ENCODE results near the gene C11orf16.
"Not testable (repeated sequence)": the region's sequence is repeated elsewhere in the genome, so short reads cannot be mapped to it uniquely, and the experiment has no call there.

The C11orf16 gene

GRCh38 chr11:8956860-8957259 is 24.1 kb upstream of the C11orf16 start:
- ATAC-seq (replicated peaks) (no peak), DNase-seq (no peak)
- no peaks in the 10 kb centered on the region for H3K27me3 Mint-ChIP-seq
- H3K4me3 Mint-ChIP-seq, result no peak overlapping the region
- peak overlapping the region; percentile 42 to 87 for H3K27ac Mint-ChIP-seq
- peaks cover 10% of the 10 kb centered on the region in 2 donors for H3K4me1 Mint-ChIP-seq (ENCODE audit: low read depth in 2 of 2)
- H3K9me3 Mint-ChIP-seq, result no peaks in the 10 kb centered on the region
- peaks cover 42% of the 10 kb centered on the region for H3K36me3 Mint-ChIP-seq (ENCODE audit: insufficient read depth)

- Mint-ChIP-seq H3K27me3 (no peaks in the 10 kb centered on the region), H3K9me3 (no peaks in the 10 kb centered on the region), H3K4me1 (ENCODE audit: low read depth in 2 of 2) (no peaks in the 10 kb centered on the region), H3K36me3 (ENCODE audit: insufficient read depth) (peaks cover 51% of the 10 kb centered on the region), H3K27ac (no peak overlapping the region), H3K4me3 (no peak overlapping the region)
- DNase-seq (no peak), ATAC-seq (replicated peaks) (no peak)
Measured at GRCh38 chr11:8948886-8949285, 16.1 kb upstream of the C11orf16 start.

DNA sequence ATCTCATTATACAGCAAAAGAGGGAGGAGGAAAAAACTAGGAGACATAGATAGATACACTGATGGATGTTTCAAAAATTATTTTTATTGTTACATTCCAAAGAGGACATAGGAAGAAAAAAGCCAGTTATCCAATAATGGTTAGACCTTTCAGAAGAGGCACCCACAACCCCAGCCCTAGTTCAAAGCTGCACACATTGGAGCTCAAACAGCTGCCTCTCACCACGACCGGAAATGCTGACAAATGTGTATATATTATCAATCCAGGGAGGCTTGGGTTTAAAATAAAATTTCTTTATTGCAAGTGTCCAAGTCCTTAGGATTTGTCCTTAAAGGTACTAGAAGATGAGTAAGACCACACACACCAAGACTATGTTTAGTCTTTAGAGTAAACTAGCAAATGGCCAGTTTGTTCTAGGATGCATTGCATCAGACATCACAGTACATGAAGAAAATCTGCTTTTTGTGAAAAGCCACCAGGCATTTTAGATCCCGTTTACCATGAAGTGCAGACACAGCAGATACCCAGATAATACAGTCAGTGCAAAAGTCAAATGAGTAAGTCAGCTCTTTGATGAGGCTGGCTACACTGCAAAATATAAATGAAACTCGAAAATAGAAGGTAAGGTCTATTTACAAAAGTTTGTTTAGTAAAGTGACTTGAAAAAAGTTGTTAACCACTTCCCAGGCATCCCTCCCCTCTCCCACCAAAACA is 14.6 kb upstream of the C11orf16 start:
- ATAC-seq (replicated peaks), result no peak
- Mint-ChIP-seq H3K4me3 (no peak overlapping the region), H3K27me3 (no peaks in the 10 kb centered on the region), H3K36me3 (ENCODE audit: insufficient read depth) (peaks cover 45% of the 10 kb centered on the region), H3K9me3 (no peaks in the 10 kb centered on the region), H3K4me1 (ENCODE audit: low read depth in 2 of 2) (no peaks in the 10 kb centered on the region), H3K27ac (peak overlapping the region in 1 of 2 donors; percentile 15)
- DNase-seq, result no peak

DNA sequence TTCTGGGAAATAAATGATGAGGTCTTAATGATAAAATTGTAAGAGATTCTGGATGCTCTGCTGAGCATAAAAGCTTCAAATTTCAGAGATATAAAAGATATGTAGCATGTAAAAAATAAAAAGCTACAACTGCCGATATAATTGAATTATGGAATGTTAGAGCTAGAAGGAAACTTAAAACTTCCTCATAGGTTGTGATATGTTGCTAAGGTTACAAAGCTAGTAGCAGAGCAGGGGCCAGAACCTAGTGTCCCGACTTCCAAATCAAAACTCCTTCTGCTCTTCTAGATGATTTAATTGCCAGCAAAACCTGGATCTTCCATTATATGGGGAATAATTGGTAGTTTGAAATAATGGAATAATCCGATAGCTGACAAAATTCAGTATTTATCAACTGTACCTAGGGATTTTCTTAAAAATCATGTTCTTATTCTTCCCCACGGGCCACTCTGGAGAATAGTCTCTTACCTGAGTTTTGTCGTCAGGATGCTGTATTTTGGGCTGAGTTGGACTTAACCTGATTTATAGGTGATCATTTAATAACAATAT is 9.8 kb upstream of the C11orf16 start, which contains the start of gene ASCL3:
TSS of gene ASCL3 (minus strand) at position 499 of the 549 bp plus-strand sequence. CDS start 4,855 bp downstream, outside the sequence.
- ATAC-seq (replicated peaks) (no peak), DNase-seq (no peak)
- Mint-ChIP-seq H3K9me3 (no peaks in the 10 kb centered on the region), H3K4me1 (ENCODE audit: low read depth in 2 of 2) (no peaks in the 10 kb centered on the region), H3K36me3 (ENCODE audit: insufficient read depth) (peaks cover 8% of the 10 kb centered on the region), H3K27ac (no peak within 1 kb of the TSS), H3K4me3 (no peak within 1 kb of the TSS), H3K27me3 (peaks cover 18 to 27% of the 10 kb centered on the region in 2 donors)

DNA sequence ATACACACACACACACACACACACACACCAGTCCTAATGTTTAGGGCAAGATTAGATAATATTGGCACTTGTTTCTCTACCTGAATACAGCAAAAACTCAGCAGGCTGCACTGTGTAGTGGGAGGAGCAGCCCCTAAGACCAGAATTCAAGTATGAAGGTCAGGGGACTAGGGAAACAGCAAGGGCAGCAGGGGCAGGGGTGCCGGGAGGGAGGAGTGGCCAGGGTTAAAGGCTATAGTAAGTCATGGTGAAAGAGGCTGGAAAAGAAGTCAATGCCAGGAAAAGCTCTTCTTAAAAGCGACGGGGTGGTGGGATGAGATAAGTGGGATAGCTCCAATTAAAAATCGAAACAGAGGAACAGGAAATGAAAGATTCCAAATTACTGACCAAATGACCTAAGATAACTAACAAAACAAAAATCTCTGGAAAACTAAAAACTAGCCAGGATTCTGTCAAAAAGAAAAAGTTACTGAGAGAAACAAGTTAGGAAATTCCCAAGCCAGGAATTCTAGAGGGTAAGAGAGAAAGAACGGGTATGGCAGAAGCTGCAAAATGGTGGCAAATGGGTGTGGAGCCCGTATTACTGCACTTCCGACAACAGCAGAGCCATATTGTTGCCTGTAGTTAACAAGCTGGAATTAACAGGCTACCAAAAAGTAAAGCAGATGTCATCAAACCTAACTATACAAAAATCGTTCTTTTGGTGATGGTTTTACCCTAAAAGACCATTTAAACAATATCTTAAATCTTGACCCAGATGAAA is 8.8 kb upstream of the C11orf16 start:
- no peaks in the 10 kb centered on the region for H3K36me3 Mint-ChIP-seq (ENCODE audit: insufficient read depth)
- H3K9me3 Mint-ChIP-seq, result no peaks in the 10 kb centered on the region
- H3K27me3 Mint-ChIP-seq, result peaks cover 18 to 27% of the 10 kb centered on the region in 2 donors
- DNase-seq (no peak), ATAC-seq (replicated peaks) (no peak)
- H3K4me1 Mint-ChIP-seq (ENCODE audit: low read depth in 2 of 2), result peaks cover 0 to 3% of the 10 kb centered on the region in 2 donors
- H3K4me3 Mint-ChIP-seq, result no peak overlapping the region
- no peak overlapping the region for H3K27ac Mint-ChIP-seq

GRCh38 chr11:8937659-8938058 is 4.9 kb upstream of the C11orf16 start:
- peaks cover 18 to 29% of the 10 kb centered on the region in 2 donors for H3K27me3 Mint-ChIP-seq
- peaks cover 0 to 3% of the 10 kb centered on the region in 2 donors for H3K4me1 Mint-ChIP-seq (ENCODE audit: low read depth in 2 of 2)
- DNase-seq (no peak), ATAC-seq (replicated peaks) (no peak)
- no peaks in the 10 kb centered on the region for H3K9me3 Mint-ChIP-seq
- no peak overlapping the region for H3K27ac Mint-ChIP-seq
- H3K4me3 Mint-ChIP-seq, result no peak overlapping the region
- no peaks in the 10 kb centered on the region for H3K36me3 Mint-ChIP-seq (ENCODE audit: insufficient read depth)

DNA sequence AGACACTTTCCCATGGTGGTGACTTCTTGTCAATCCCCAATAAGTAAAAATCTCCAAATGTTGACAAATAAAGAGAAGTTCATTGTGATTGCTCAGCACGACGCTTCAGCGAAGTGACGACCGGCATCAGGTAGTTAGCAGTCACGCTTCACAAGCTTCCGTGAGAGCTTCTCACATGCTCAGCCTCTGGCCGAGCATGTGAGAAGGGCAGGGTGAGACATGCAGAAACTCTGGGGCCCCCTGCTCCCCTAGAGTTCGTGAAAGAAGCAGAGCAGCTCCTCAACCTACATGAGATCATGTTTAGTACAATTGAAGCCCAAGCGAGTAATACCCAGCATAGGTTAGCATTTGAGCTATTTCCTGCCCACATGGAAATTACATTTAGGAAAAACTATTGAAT is 4.4 kb upstream of the C11orf16 start:
- Mint-ChIP-seq H3K4me1 (ENCODE audit: low read depth in 2 of 2) (peaks cover 0 to 3% of the 10 kb centered on the region in 2 donors), H3K27ac (peak overlapping the region in 1 of 2 donors; percentile 2), H3K27me3 (peaks cover 18 to 34% of the 10 kb centered on the region in 2 donors), H3K36me3 (ENCODE audit: insufficient read depth) (no peaks in the 10 kb centered on the region), H3K9me3 (no peaks in the 10 kb centered on the region), H3K4me3 (no peak overlapping the region)
- DNase-seq (no peak), ATAC-seq (replicated peaks) (no peak)

GRCh38 chr11:8935789-8936188 is 3.0 kb upstream of the C11orf16 start:
- H3K27ac Mint-ChIP-seq; DNase-seq; H3K4me3 Mint-ChIP-seq; H3K36me3 Mint-ChIP-seq (ENCODE audit: insufficient read depth); H3K9me3 Mint-ChIP-seq; ATAC-seq (replicated peaks); H3K4me1 Mint-ChIP-seq (ENCODE audit: low read depth in 2 of 2): not testable (repeated sequence)
- peaks cover 13 to 30% of the 10 kb centered on the region in 2 donors for H3K27me3 Mint-ChIP-seq

DNA sequence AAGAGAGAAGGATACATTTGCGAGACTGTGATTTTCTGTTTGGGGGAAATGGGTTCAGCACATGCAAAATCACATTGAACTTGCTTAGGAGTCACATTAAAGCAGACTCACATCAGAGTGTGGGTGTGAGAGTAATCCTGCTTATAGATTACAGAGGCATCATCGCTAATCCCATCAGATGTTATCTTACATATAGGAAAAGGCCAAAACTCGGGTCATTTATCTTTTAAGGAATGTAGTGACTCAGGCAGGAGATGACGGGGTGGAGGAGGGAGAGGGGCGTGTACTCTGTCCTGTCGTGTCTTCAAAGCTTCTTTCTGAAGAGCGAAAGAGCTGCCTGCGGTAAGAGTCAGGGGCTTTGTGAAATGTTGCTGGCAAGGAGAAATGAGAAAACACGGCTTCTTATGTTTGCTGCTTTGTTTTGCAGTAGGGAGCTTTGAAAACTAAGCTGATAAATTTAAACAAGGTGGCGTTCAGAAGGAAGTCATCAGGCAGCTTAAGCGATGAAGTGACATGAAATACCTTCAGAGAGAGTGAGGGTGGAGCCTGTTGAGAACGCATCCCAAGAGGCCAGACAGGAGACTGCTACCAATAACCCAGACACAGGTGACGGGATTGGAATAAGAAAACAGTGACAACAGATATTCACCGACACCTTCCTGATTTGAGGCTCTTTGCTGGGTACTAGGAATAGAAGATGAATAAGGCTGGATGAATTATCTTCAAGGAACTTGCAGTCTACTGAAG is 2.2 kb upstream of the C11orf16 start:
- H3K9me3 Mint-ChIP-seq, result no peaks in the 10 kb centered on the region
- no peak overlapping the region for H3K27ac Mint-ChIP-seq
- H3K4me3 Mint-ChIP-seq, result no peak overlapping the region
- no peaks in the 10 kb centered on the region for H3K36me3 Mint-ChIP-seq (ENCODE audit: insufficient read depth)
- peaks cover 6 to 22% of the 10 kb centered on the region in 2 donors for H3K27me3 Mint-ChIP-seq
- ATAC-seq (replicated peaks) (no peak), DNase-seq (no peak)
- H3K4me1 Mint-ChIP-seq (ENCODE audit: low read depth in 2 of 2), result peaks cover 0 to 3% of the 10 kb centered on the region in 2 donors

- Mint-ChIP-seq H3K9me3 (no peaks in the 10 kb centered on the region), H3K4me3 (no peak overlapping the region), H3K27ac (no peak overlapping the region), H3K27me3 (peaks cover 6 to 25% of the 10 kb centered on the region in 2 donors), H3K4me1 (ENCODE audit: low read depth in 2 of 2) (peaks cover 0 to 3% of the 10 kb centered on the region in 2 donors), H3K36me3 (ENCODE audit: insufficient read depth) (no peaks in the 10 kb centered on the region)
- DNase-seq (no peak), ATAC-seq (replicated peaks) (no peak)
Measured at GRCh38 chr11:8933931-8934330, 1.2 kb upstream of the C11orf16 start.

DNA sequence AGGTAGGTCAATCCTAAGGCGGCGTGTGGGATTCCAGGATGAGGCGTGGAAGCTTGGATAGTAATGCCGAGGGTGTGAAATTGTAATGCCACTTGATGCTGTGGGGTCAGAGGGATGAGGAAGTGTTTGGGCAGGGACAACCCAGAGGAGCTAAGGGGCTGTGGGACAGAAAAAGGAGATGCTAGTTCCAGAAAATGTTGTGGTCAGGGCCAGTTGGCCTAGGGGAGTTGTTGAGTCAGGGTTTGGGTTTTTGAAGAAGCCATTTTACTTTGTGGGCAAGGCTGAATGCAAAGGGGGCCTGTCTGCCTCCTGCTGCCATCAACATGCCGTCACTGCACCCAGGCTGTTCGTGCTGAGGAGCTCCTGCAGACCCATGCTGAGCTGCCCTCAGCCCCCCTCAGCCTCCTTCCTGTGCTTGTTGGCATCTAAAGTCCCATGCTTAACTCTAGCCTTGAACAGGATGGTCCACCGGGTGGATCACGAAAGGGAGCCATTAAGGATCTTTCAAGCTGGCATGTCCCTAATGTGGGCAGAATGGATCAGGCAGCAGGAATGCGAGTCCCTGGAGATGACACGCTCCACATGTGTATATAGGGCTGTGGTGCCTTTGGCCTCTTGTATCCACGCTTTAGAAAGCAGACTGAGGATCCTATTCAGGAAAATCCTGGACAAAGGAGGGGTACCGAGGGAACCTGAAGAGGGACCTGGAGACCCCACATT is 2.1 kb downstream of the C11orf16 start:
- no peaks in the 10 kb centered on the region for H3K9me3 Mint-ChIP-seq
- no peaks in the 10 kb centered on the region for H3K36me3 Mint-ChIP-seq (ENCODE audit: insufficient read depth)
- no peak overlapping the region for H3K27ac Mint-ChIP-seq
- ATAC-seq (replicated peaks), result no peak
- no peak overlapping the region for H3K4me3 Mint-ChIP-seq
- no peaks in the 10 kb centered on the region for H3K4me1 Mint-ChIP-seq (ENCODE audit: low read depth in 2 of 2)
- H3K27me3 Mint-ChIP-seq, result peaks cover 6 to 18% of the 10 kb centered on the region in 2 donors
- no peak for DNase-seq

DNA sequence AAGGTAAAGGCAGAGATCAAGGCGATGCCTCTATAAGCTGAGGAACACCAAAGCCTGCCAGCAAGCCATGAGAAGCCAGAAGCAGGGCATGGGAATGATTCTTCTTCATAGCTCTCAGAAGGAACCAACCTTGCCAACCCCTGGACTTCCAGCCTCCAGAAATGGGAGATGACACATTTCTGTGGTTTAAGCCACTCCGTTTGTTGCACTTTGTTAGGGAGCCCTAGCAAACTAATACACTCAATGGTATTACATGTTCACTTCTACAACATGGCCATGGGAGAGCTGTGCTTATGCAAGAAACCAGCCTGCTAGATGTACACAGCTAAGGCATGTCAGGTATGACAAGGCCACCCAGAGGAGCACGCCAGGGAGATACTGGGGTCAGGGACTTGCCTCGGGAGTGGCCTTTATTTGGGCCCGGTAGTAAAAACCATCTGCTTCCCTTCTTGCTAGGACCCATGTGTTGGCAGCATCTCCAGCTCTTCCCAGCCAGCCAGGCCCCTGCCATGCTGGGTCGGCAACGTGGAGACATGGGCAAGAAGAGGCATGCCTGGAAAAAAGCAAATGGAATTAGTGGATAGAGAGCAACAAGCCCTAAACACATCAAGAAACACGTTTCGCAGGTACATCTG is 3.6 kb downstream of the C11orf16 start:
- DNase-seq, result no peak
- Mint-ChIP-seq H3K4me1 (ENCODE audit: low read depth in 2 of 2) (no peaks in the 10 kb centered on the region), H3K9me3 (no peaks in the 10 kb centered on the region), H3K36me3 (ENCODE audit: insufficient read depth) (no peaks in the 10 kb centered on the region), H3K27me3 (peaks cover 6 to 18% of the 10 kb centered on the region in 2 donors), H3K4me3 (no peak overlapping the region), H3K27ac (no peak overlapping the region)
- ATAC-seq (replicated peaks), result no peak

All from effector memory CD8-positive, alpha-beta T cell (primary cell).